HK-2 (cell line): ENCODE measurements around the gene GALNT13.

Experiments used
- DNase-seq: peaks from one replicate; pipeline ENCODE4 v3.0.0-alpha.2; 2018; ENCODE audit not compliant: unreplicated experiment

GALNT13 gene

GRCh38 chr2:154223726-154224125, 352.0 kb downstream of the GALNT13 start:
- DNase-seq: no peak

- DNase-seq: no peak
Observed at GRCh38 chr2:154226931-154227330, 355.2 kb downstream of the GALNT13 start.

GRCh38 chr2:154228566-154229280, 357.0 kb downstream of the GALNT13 start:
- DNase-seq: no peak

GRCh38 chr2:154229966-154230365, 358.2 kb downstream of the GALNT13 start:
- DNase-seq: no peak

- no peak for DNase-seq
Observed at GRCh38 chr2:154231021-154231420, 359.3 kb downstream of the GALNT13 start.

- no peak for DNase-seq
Observed at GRCh38 chr2:154233231-154233630, 361.5 kb downstream of the GALNT13 start.

GRCh38 chr2:154238252-154238651, 366.5 kb downstream of the GALNT13 start:
- DNase-seq: no peak

- DNase-seq: no peak
Observed at GRCh38 chr2:154240316-154240715, 368.6 kb downstream of the GALNT13 start.

- no peak for DNase-seq
Observed at GRCh38 chr2:154240921-154241379, 369.2 kb downstream of the GALNT13 start.

GRCh38 chr2:154242687-154243086, 371.0 kb downstream of the GALNT13 start:
- DNase-seq: no peak

GRCh38 chr2:154243685-154244084, 372.0 kb downstream of the GALNT13 start:
- DNase-seq: no peak

- no peak for DNase-seq
Observed at GRCh38 chr2:154244932-154245331, 373.2 kb downstream of the GALNT13 start.

GRCh38 chr2:154247503-154247902, 375.8 kb downstream of the GALNT13 start:
- DNase-seq: no peak

- no peak for DNase-seq
Observed at GRCh38 chr2:154256136-154256535, 384.4 kb downstream of the GALNT13 start.

- DNase-seq: no peak
Observed at GRCh38 chr2:154259030-154259429, 387.3 kb downstream of the GALNT13 start.

GRCh38 chr2:154261473-154262027, 389.8 kb downstream of the GALNT13 start:
- no peak for DNase-seq

- DNase-seq: no peak
Observed at GRCh38 chr2:154263206-154263605, 391.5 kb downstream of the GALNT13 start.

- DNase-seq: no peak
Observed at GRCh38 chr2:154264024-154264423, 392.3 kb downstream of the GALNT13 start.

GRCh38 chr2:154267983-154268382, 396.3 kb downstream of the GALNT13 start:
- no peak for DNase-seq

- DNase-seq: no peak
Observed at GRCh38 chr2:154280543-154280942, 408.8 kb downstream of the GALNT13 start.

- DNase-seq: no peak
Observed at GRCh38 chr2:154289870-154290269, 418.1 kb downstream of the GALNT13 start.

- no peak for DNase-seq
Observed at GRCh38 chr2:154291511-154291910, 419.8 kb downstream of the GALNT13 start.

- no peak for DNase-seq
Observed at GRCh38 chr2:154291927-154292326, 420.2 kb downstream of the GALNT13 start.

- no peak for DNase-seq
Observed at GRCh38 chr2:154293864-154294263, 422.1 kb downstream of the GALNT13 start.
